HEK293 (cell line): ENCODE measurements around the gene MGMT.

Experiments used
- CTCF ChIA-PET: fragments of 350-600 bp; formaldehyde crosslinking; extraction: SDS; loops from one replicate; lab custom pipeline; 2021; ENCODE audit warnings: antibody characterized with exemption; lab: Yijun Ruan, JAX
- POLR2A ChIA-PET: fragments of 300-600 bp; formaldehyde crosslinking; extraction: SDS; loops from one replicate; lab custom pipeline; 2020; ENCODE audit warnings: antibody characterized with exemption, inconsistent platforms; lab: Yijun Ruan, JAX
- H3K27ac ChIP-seq: fragments of 200-500 bp; sonication (Bioruptor generic); 2 replicates; pipeline ENCODE4 v1.5.1; 2014; ENCODE audit warnings: low read depth, low read length, control low read depth, inconsistent platforms; ENCODE audit errors: extremely low read depth
- H3K36me3 ChIP-seq, 2 experiments: fragments of 200-500 bp in 1 of 2; sonication (Bioruptor generic) in 1 of 2; 1 replicate in 1 of 2; 2 replicates in 1 of 2; pipeline ENCODE4 v1.5.1; 2014 to 2017; ENCODE audit warnings: inconsistent platforms in 2 of 2, low read length in 2 of 2; ENCODE audit not compliant: control insufficient read depth in 2 of 2, insufficient read depth in 1 of 2
- H3K4me1 ChIP-seq: fragments of 200-500 bp; sonication (Bioruptor generic); 2 replicates; pipeline ENCODE4 v1.5.1; 2014; ENCODE audit warnings: mild to moderate bottlenecking, low read length, inconsistent platforms; ENCODE audit not compliant: control insufficient read depth, insufficient read depth
- H3K4me3 ChIP-seq: 2 replicates; pipeline ENCODE4 v1.5.1; 2011; ENCODE audit warnings: low read depth, mild to moderate bottlenecking, control low read depth, low read length, moderate library complexity
- H3K9me3 ChIP-seq: fragments of 200-500 bp; sonication (Bioruptor generic); 2 replicates; pipeline ENCODE4 v1.5.1; 2014; ENCODE audit warnings: low read depth, low read length, inconsistent platforms; ENCODE audit not compliant: control insufficient read depth, insufficient read depth
- FEZF1 ChIP-seq: fragments of 450-650 bp; formaldehyde crosslinking; IDR thresholded peaks from 2 replicates; pipeline ENCODE4 v1.5.1; 2016; ENCODE audit warnings: missing biosample characterization, missing genetic modification characterization
- GLIS1 ChIP-seq: fragments of 450-650 bp; formaldehyde crosslinking; IDR thresholded peaks from 2 replicates; pipeline ENCODE4 v1.5.1; 2016; ENCODE audit warnings: missing biosample characterization, missing genetic modification characterization
- MEIS1 ChIP-seq: sonication (generic); formaldehyde crosslinking; IDR thresholded peaks from 2 replicates; pipeline ENCODE4 v1.8.1; 2022; ENCODE audit warnings: missing genetic modification reagents, mild to moderate bottlenecking, borderline replicate concordance
- MYNN ChIP-seq: fragments of 450-650 bp; formaldehyde crosslinking; IDR thresholded peaks from 2 replicates; pipeline ENCODE4 v1.5.1; 2016; ENCODE audit warnings: missing biosample characterization, missing genetic modification characterization, borderline replicate concordance
- MZF1 ChIP-seq: fragments of 450-650 bp; formaldehyde crosslinking; IDR thresholded peaks from 2 replicates; pipeline ENCODE4 v1.5.1; 2017; ENCODE audit warnings: missing biosample characterization, missing genetic modification characterization, borderline replicate concordance
- SCRT2 ChIP-seq: fragments of 450-650 bp; formaldehyde crosslinking; IDR thresholded peaks from 2 replicates; pipeline ENCODE4 v1.5.1; 2016; ENCODE audit warnings: missing biosample characterization, missing genetic modification characterization
- SETDB1 ChIP-seq: IDR thresholded peaks from one replicate; pipeline ENCODE4 v1.6.1; 2017; ENCODE audit warnings: mild to moderate bottlenecking, low read length, moderate library complexity, mixed read lengths; ENCODE audit not compliant: insufficient read length
- SP2 ChIP-seq: fragments of 450-650 bp; formaldehyde crosslinking; IDR thresholded peaks from 2 replicates; pipeline ENCODE4 v1.5.1; 2016; ENCODE audit warnings: missing biosample characterization, missing genetic modification characterization
- TCF7L2 ChIP-seq: IDR thresholded peaks from 2 replicates; pipeline ENCODE4 v1.6.1; 2011; ENCODE audit warnings: low read depth, mild to moderate bottlenecking, inconsistent platforms, low read length, moderate library complexity, borderline replicate concordance
- ZNF140 ChIP-seq: fragments of 450-650 bp; formaldehyde crosslinking; IDR thresholded peaks from 2 replicates; pipeline ENCODE4 v1.5.1; 2016; ENCODE audit warnings: missing biosample characterization, missing genetic modification characterization
- ZNF146 ChIP-seq: fragments of 450-650 bp; formaldehyde crosslinking; IDR thresholded peaks from 2 replicates; pipeline ENCODE4 v1.5.1; 2016; ENCODE audit warnings: missing biosample characterization, missing genetic modification characterization
- ZNF558 ChIP-seq: fragments of 450-650 bp; formaldehyde crosslinking; IDR thresholded peaks from 2 replicates; pipeline ENCODE4 v1.5.1; 2016; ENCODE audit warnings: missing biosample characterization, missing genetic modification characterization
- ZNF585B ChIP-seq: fragments of 450-650 bp; formaldehyde crosslinking; IDR thresholded peaks from 2 replicates; pipeline ENCODE4 v1.5.1; 2016; ENCODE audit warnings: missing biosample characterization, missing genetic modification characterization
- ZNF610 ChIP-seq: fragments of 450-650 bp; formaldehyde crosslinking; IDR thresholded peaks from 2 replicates; pipeline ENCODE4 v1.5.1; 2016; ENCODE audit warnings: missing biosample characterization, missing genetic modification characterization, borderline replicate concordance
- ZNF658 ChIP-seq: fragments of 450-650 bp; formaldehyde crosslinking; IDR thresholded peaks from 2 replicates; pipeline ENCODE4; 2016; ENCODE audit warnings: missing biosample characterization, missing genetic modification characterization
- ZNF792 ChIP-seq: fragments of 450-650 bp; formaldehyde crosslinking; IDR thresholded peaks from 2 replicates; pipeline ENCODE4 v1.5.1; 2016; ENCODE audit warnings: missing biosample characterization, missing genetic modification characterization
- ZXDB ChIP-seq: fragments of 450-650 bp; formaldehyde crosslinking; IDR thresholded peaks from 2 replicates; pipeline ENCODE4 v1.5.1; 2016; ENCODE audit warnings: missing biosample characterization, missing genetic modification characterization
- TF ChIP-seq, protein P1 (sequence below): fragments of 450-650 bp; formaldehyde crosslinking; IDR thresholded peaks from 2 replicates; pipeline ENCODE4 v1.5.1; 2016; ENCODE audit warnings: missing biosample characterization, missing genetic modification characterization
- TF ChIP-seq, protein P2 (sequence below): fragments of 450-650 bp; formaldehyde crosslinking; IDR thresholded peaks from 2 replicates; pipeline ENCODE4 v1.5.1; 2017; ENCODE audit warnings: missing biosample characterization, missing genetic modification characterization
- TF ChIP-seq, protein P3 (sequence below): fragments of 450-650 bp; formaldehyde crosslinking; IDR thresholded peaks from 2 replicates; pipeline ENCODE4 v1.5.1; 2016; ENCODE audit warnings: missing biosample characterization, missing genetic modification characterization, borderline replicate concordance
- TF ChIP-seq, protein P4 (sequence below): fragments of 450-650 bp; formaldehyde crosslinking; IDR thresholded peaks from 2 replicates; pipeline ENCODE4 v1.5.1; 2016; ENCODE audit warnings: missing biosample characterization, missing genetic modification characterization

MGMT gene

DNA sequence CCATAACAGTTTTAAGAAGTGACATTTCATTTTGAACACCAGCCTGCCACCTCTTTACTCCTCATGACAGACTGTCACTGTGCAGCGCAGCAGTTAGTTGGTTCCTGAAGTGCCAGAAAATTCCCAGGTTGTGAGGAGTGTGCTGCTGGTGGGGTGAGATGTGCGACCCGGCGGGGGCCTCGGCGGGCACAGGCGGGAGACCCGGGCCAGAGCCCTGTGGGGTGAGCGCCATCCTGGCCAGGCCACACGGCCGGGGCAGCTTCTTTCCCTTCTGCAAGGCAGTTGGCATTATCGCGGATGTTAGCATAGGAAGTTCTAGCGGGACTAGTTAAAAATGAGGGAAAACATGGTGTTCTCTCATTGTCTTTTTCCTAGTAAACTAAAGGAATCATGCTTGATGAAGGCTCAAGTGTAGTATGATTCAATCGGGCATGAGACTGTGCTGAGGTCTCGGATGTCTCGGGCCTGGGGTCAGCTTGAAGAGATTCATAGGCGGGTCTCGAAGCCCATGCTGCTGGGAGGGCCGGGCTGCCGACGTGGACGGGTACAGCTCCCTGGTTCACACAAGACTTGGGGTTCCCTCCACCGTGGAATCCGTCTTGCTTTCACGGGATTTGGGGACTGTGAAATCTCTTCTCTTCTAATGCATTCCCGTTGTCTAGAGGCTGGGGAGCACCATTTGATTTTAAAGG is 56.1 kb downstream of the MGMT start:
- no peak overlapping the region for H3K27ac ChIP-seq
- H3K36me3 ChIP-seq, result no peaks in the 10 kb centered on the region
- H3K4me3 ChIP-seq, result no peak overlapping the region
- peaks cover 3% of the 10 kb centered on the region; the same call in 1 of the 2 replicates for H3K4me1 ChIP-seq
- no peaks in the 10 kb centered on the region for H3K9me3 ChIP-seq
- TF ChIP-seq, protein P1, sequence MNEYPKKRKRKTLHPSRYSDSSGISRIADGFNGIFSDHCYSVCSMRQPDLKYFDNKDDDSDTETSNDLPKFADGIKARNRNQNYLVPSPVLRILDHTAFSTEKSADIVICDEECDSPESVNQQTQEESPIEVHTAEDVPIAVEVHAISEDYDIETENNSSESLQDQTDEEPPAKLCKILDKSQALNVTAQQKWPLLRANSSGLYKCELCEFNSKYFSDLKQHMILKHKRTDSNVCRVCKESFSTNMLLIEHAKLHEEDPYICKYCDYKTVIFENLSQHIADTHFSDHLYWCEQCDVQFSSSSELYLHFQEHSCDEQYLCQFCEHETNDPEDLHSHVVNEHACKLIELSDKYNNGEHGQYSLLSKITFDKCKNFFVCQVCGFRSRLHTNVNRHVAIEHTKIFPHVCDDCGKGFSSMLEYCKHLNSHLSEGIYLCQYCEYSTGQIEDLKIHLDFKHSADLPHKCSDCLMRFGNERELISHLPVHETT, result no peak
- TF ChIP-seq ZNF792 (tag by site-specific recombination) (no peak), FEZF1 (tag by site-specific recombination) (no peak), ZNF140 (tag by site-specific recombination) (no peak), MEIS1 (CRISPR knock-in tag) (no peak), TCF7L2 (no peak), ZNF610 (tag by site-specific recombination) (no peak), ZXDB (tag by site-specific recombination) (no peak), MZF1 (tag by site-specific recombination) (no peak)
- TF ChIP-seq, protein P2, sequence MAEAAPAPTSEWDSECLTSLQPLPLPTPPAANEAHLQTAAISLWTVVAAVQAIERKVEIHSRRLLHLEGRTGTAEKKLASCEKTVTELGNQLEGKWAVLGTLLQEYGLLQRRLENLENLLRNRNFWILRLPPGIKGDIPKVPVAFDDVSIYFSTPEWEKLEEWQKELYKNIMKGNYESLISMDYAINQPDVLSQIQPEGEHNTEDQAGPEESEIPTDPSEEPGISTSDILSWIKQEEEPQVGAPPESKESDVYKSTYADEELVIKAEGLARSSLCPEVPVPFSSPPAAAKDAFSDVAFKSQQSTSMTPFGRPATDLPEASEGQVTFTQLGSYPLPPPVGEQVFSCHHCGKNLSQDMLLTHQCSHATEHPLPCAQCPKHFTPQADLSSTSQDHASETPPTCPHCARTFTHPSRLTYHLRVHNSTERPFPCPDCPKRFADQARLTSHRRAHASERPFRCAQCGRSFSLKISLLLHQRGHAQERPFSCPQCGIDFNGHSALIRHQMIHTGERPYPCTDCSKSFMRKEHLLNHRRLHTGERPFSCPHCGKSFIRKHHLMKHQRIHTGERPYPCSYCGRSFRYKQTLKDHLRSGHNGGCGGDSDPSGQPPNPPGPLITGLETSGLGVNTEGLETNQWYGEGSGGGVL (tag by site-specific recombination), result no peak
- TF ChIP-seq, protein P3, sequence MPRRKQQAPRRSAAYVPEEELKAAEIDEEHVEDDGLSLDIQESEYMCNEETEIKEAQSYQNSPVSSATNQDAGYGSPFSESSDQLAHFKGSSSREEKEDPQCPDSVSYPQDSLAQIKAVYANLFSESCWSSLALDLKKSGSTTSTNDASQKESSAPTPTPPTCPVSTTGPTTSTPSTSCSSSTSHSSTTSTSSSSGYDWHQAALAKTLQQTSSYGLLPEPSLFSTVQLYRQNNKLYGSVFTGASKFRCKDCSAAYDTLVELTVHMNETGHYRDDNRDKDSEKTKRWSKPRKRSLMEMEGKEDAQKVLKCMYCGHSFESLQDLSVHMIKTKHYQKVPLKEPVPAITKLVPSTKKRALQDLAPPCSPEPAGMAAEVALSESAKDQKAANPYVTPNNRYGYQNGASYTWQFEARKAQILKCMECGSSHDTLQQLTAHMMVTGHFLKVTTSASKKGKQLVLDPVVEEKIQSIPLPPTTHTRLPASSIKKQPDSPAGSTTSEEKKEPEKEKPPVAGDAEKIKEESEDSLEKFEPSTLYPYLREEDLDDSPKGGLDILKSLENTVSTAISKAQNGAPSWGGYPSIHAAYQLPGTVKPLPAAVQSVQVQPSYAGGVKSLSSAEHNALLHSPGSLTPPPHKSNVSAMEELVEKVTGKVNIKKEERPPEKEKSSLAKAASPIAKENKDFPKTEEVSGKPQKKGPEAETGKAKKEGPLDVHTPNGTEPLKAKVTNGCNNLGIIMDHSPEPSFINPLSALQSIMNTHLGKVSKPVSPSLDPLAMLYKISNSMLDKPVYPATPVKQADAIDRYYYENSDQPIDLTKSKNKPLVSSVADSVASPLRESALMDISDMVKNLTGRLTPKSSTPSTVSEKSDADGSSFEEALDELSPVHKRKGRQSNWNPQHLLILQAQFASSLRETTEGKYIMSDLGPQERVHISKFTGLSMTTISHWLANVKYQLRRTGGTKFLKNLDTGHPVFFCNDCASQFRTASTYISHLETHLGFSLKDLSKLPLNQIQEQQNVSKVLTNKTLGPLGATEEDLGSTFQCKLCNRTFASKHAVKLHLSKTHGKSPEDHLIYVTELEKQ, result no peak
- TF ChIP-seq, all 188 proteins: peak for 0
- ChIA-PET CTCF (no interaction called here), POLR2A (no interaction called here)

DNA sequence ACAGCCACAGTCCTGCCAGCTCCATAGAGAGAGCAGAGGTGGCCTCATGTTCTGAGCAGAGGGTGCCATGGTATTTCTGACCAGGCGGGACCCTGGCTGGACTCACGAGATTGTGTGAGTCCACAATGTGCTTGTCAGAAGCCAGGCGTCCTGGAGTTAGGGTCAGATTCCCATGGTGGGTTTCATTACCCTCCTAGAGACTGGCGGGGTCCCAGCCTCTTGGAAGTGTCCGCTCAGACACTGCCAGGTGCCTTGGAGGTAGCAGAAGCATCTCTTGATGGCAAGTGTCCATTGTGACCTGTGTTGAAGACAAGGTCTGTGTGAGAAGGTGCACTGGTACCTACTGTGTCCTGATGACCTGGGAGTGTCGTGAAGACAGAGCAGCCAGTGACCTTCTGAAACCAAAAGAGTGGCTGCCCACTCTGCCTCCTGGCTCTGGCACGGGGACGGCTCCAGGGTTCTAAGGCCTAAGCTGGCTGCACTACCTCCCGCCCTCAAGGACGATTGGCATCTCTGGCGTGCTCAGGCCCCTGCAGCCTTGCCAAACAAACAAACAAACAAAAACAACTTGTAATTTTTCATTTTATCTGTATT is 56.8 kb downstream of the MGMT start:
- CTCF ChIA-PET, result no interaction called here
- POLR2A ChIA-PET, result no interaction called here
- Histone ChIP-seq H3K36me3 (no peaks in the 10 kb centered on the region), H3K27ac (no peak overlapping the region), H3K4me1 (peaks cover 3% of the 10 kb centered on the region; the same call in 1 of the 2 replicates), H3K9me3 (no peaks in the 10 kb centered on the region), H3K4me3 (no peak overlapping the region)
- TF ChIP-seq, protein P4, sequence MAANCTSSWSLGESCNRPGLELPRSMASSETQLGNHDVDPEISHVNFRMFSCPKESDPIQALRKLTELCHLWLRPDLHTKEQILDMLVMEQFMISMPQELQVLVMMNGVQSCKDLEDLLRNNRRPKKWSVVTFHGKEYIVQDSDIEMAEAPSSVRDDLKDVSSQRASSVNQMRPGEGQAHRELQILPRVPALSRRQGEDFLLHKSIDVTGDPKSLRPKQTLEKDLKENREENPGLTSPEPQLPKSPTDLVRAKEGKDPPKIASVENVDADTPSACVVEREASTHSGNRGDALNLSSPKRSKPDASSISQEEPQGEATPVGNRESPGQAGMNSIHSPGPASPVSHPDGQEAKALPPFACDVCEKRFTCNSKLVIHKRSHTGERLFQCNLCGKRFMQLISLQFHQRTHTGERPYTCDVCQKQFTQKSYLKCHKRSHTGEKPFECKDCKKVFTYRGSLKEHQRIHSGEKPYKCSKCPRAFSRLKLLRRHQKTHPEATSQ (tag by site-specific recombination), result no peak
- TF ChIP-seq ZNF792 (tag by site-specific recombination) (no peak), SP2 (tag by site-specific recombination) (no peak), ZNF146 (tag by site-specific recombination) (no peak), ZNF558 (tag by site-specific recombination) (no peak), GLIS1 (tag by site-specific recombination) (no peak), SCRT2 (tag by site-specific recombination) (no peak), ZNF658 (no peak), MEIS1 (CRISPR knock-in tag) (no peak), SETDB1 (no peak), MYNN (no peak), ZNF585B (tag by site-specific recombination) (no peak)
